GM23338 (cell line): ENCODE measurements around the gene MFGE8. TPM values are rescaled to one million over a fixed set of nuclear protein-coding genes. Genes with fewer than 3 reads are reported as not detected.

ENCODE experiments used
- ATAC-seq: fragments of 200-7000 bp; cut with Tn5 transposase; 3 replicates; pipeline ENCODE4 v1.9.1; 2020
- DNase-seq: peaks from one replicate; pipeline ENCODE4 v3.0.0-alpha.2; 2015; ENCODE audit warnings: low spot score
- H2AFZ ChIP-seq: fragments of 200-600 bp; sonication (generic); 2 replicates; pipeline ENCODE4 v1.8.0; 2016; ENCODE audit warnings: antibody characterized with exemption, mild to moderate bottlenecking, moderate library complexity
- H3F3A ChIP-seq: fragments of 200-600 bp; sonication (generic); replicated peaks from 2 replicates; pipeline ENCODE4 v1.8.0; 2017; ENCODE audit warnings: antibody characterized with exemption, mixed run types, low read depth
- H3K27ac ChIP-seq: fragments of 200-600 bp; sonication (generic); 2 replicates; pipeline ENCODE4 v1.6.1; 2016; ENCODE audit warnings: low read depth
- H3K27me3 ChIP-seq: fragments of 200-600 bp; sonication (generic); 2 replicates; pipeline ENCODE4 v1.8.0; 2016; ENCODE audit warnings: mild to moderate bottlenecking, mixed run types, moderate library complexity; ENCODE audit not compliant: insufficient read depth
- H3K36me3 ChIP-seq: fragments of 200-600 bp; sonication (generic); 2 replicates; pipeline ENCODE4 v1.8.0; 2016; ENCODE audit warnings: mild to moderate bottlenecking; ENCODE audit not compliant: insufficient read depth
- H3K4me1 ChIP-seq: fragments of 200-600 bp; sonication (generic); 2 replicates; pipeline ENCODE4 v1.8.0; 2016; ENCODE audit warnings: mild to moderate bottlenecking, moderate library complexity; ENCODE audit not compliant: insufficient read depth
- H3K4me2 ChIP-seq: fragments of 200-600 bp; sonication (generic); 2 replicates; pipeline ENCODE4 v1.7.1; 2017; ENCODE audit warnings: mixed run types
- H3K4me3 ChIP-seq: fragments of 200-600 bp; sonication (generic); 2 replicates; pipeline ENCODE4 v1.6.1; 2016; ENCODE audit warnings: mixed run types
- H3K79me2 ChIP-seq: fragments of 200-600 bp; sonication (generic); replicated peaks from 2 replicates; pipeline ENCODE4 v1.8.0; 2017; ENCODE audit warnings: mild to moderate bottlenecking; ENCODE audit not compliant: insufficient read depth
- H3K9me2 ChIP-seq: fragments of 200-600 bp; sonication (generic); 2 replicates; pipeline ENCODE4 v1.8.0; 2017; ENCODE audit not compliant: insufficient read depth
- H4K20me1 ChIP-seq: fragments of 200-600 bp; sonication (generic); replicated peaks from 2 replicates; pipeline ENCODE4 v1.8.0; 2017; ENCODE audit warnings: mild to moderate bottlenecking; ENCODE audit not compliant: insufficient read depth
- H3K27ac Mint-ChIP-seq: 2 replicates; pipeline ENCODE4 v1.8.0; 2020; ENCODE audit warnings: inconsistent platforms, mild to moderate bottlenecking, moderate library complexity, mixed read lengths
- H3K27me3 Mint-ChIP-seq: 3 replicates; pipeline ENCODE4 v1.8.0; 2022; ENCODE audit warnings: low read depth, mild to moderate bottlenecking, moderate library complexity, mixed read lengths, inconsistent platforms; ENCODE audit not compliant: insufficient read depth, poor library complexity
- H3K36me3 Mint-ChIP-seq: 3 replicates; pipeline ENCODE4 v1.8.0; 2021; ENCODE audit warnings: low read depth, mild to moderate bottlenecking, inconsistent platforms, moderate library complexity, mixed read lengths
- H3K4me1 Mint-ChIP-seq: 3 replicates; pipeline ENCODE4 v1.8.0; 2020; ENCODE audit warnings: mild to moderate bottlenecking, inconsistent platforms, mixed read lengths
- H3K4me3 Mint-ChIP-seq: 3 replicates; pipeline ENCODE4 v1.8.0; 2021; ENCODE audit warnings: moderate library complexity, mild to moderate bottlenecking, inconsistent platforms, mixed read lengths
- H3K9me3 Mint-ChIP-seq: 3 replicates; pipeline ENCODE4 v1.8.0; 2020; ENCODE audit warnings: moderate library complexity, mild to moderate bottlenecking, inconsistent platforms, mixed read lengths
- CREB1 ChIP-seq: fragments of 250-450 bp; sonication (Bioruptor Pico); IDR thresholded peaks from 2 replicates; pipeline ENCODE4 v1.5.0; 2020; ENCODE audit warnings: low read depth, mild to moderate bottlenecking, moderate library complexity
- CTCF ChIP-seq, 2 experiments: fragments of 200-600 bp in 1 of 2; sonication (generic) in 1 of 2; conservative IDR thresholded peaks; 2 replicates each; pipeline versions ENCODE4 v1.5.1 to v1.6.1; 2016 to 2017; ENCODE audit warnings: antibody characterized with exemption in 2 of 2, low read depth in 2 of 2, mild to moderate bottlenecking in 2 of 2, moderate library complexity in 1 of 2
- ETS1 ChIP-seq: IDR thresholded peaks from 2 replicates; pipeline ENCODE4 v1.6.1; 2016; ENCODE audit warnings: antibody characterized with exemption
- EZH2 ChIP-seq: fragments of 200-600 bp; sonication (generic); IDR thresholded peaks from one replicate; pipeline ENCODE4 v1.8.0; 2017; ENCODE audit warnings: antibody characterized with exemption, mild to moderate bottlenecking, low read depth; ENCODE audit not compliant: unreplicated experiment
- JUNB ChIP-seq: IDR thresholded peaks from one replicate; pipeline ENCODE4 v1.6.1; 2016; ENCODE audit warnings: antibody characterized with exemption; ENCODE audit not compliant: unreplicated experiment
- NANOG ChIP-seq: IDR thresholded peaks from 2 replicates; pipeline ENCODE4 v1.6.1; 2016; ENCODE audit warnings: antibody characterized with exemption, borderline replicate concordance
- POLR2AphosphoS5 ChIP-seq: IDR thresholded peaks from 2 replicates; pipeline ENCODE4 v1.6.1; 2016; ENCODE audit warnings: antibody characterized with exemption, low read depth
- REST ChIP-seq: IDR thresholded peaks from one replicate; pipeline ENCODE4 v1.6.1; 2018; ENCODE audit warnings: antibody characterized with exemption; ENCODE audit not compliant: unreplicated experiment
- ZNF114 ChIP-seq: fragments of 250-450 bp; sonication (Bioruptor Pico); IDR thresholded peaks from 2 replicates; pipeline ENCODE4 v1.5.0; 2020; ENCODE audit warnings: mild to moderate bottlenecking, moderate library complexity
- ZNF331 ChIP-seq: fragments of 250-450 bp; sonication (Bioruptor Pico); IDR thresholded peaks from 2 replicates; pipeline ENCODE4 v1.5.0; 2020; ENCODE audit warnings: low read depth, mild to moderate bottlenecking, moderate library complexity
- polyA plus RNA-seq: library from polyadenylated mRNA; unstranded; fragments of >200 nt; fragmentation: Nextera tagmentation; extraction: Ambion mirVana; gene quantifications from 2 replicates; pipeline ENCODE4 v1.2.1, GENCODE V29; 2016
- total RNA-seq: library from RNA; depleted of rRNA; stranded (reverse); fragments of >200 nt; shearing (Covaris generic); gene quantifications from 2 replicates; pipeline ENCODE4 v1.2.3, GENCODE V29; 2014; rRNA removed

MFGE8 gene
- total and polyA plus RNA-seq, 2 experiments from 2014 or later, result 279 to 671 TPM

- TF ChIP-seq POLR2AphosphoS5 (no peak), EZH2 (no peak), CREB1 (no peak), ZNF331 (CRISPR knock-in tag) (no peak)
Observed at GRCh38 chr15:88852476-88852875, 60.7 kb downstream of the MFGE8 start (continued).

GRCh38 chr15:88849376-88850072 lies 63.7 kb downstream of the MFGE8 start:
- no peaks in the 10 kb centered on the region for H3K9me2 ChIP-seq
- peaks cover 2% of the 10 kb centered on the region; the same call in 2 of the 3 replicates for H3K36me3 Mint-ChIP-seq
- no peaks in the 10 kb centered on the region for H4K20me1 ChIP-seq
- no peak overlapping the region for H2AFZ ChIP-seq
- no peaks in the 10 kb centered on the region for H3K27me3 ChIP-seq
- no peak overlapping the region for H3K27ac ChIP-seq
- ATAC-seq (no peak), DNase-seq (no peak)
- no peak overlapping the region for H3K4me3 Mint-ChIP-seq
- no peaks in the 10 kb centered on the region for H3K4me1 Mint-ChIP-seq
- no peaks in the 10 kb centered on the region for H3F3A ChIP-seq
- no peaks in the 10 kb centered on the region for H3K36me3 ChIP-seq
- H3K4me3 ChIP-seq, result no peak overlapping the region
- peaks cover 10% of the 10 kb centered on the region for H3K9me3 Mint-ChIP-seq
- no peak for TF ChIP-seq EZH2
- TF ChIP-seq ZNF114 (CRISPR knock-in tag), result no peak
- no peak for TF ChIP-seq REST
- no peak for TF ChIP-seq CTCF (conservative IDR thresholded peaks at IDR 0.05; ENCODE audit: low read depth in 2 of 2)
- no peak for TF ChIP-seq JUNB
- no peak for TF ChIP-seq CREB1
- TF ChIP-seq ETS1, result no peak
- no peak for TF ChIP-seq NANOG
- TF ChIP-seq ZNF331 (CRISPR knock-in tag), result no peak
- H3K4me2 ChIP-seq, result no peak overlapping the region
- H3K4me1 ChIP-seq, result no peaks in the 10 kb centered on the region
- H3K27ac Mint-ChIP-seq, result no peak overlapping the region
- no peaks in the 10 kb centered on the region for H3K79me2 ChIP-seq
- peaks cover 1% of the 10 kb centered on the region for H3K27me3 Mint-ChIP-seq

Other genes starting within 250 kb of the MFGE8 start
- 4.5 and 4.9 TPM in 2 replicates for gene ACAN, start 109.9 kb downstream of the MFGE8 start, total RNA-seq
- gene ACAN, start 109.9 kb downstream of the MFGE8 start, polyA plus RNA-seq, result 1.5 and 2.5 TPM in 2 replicates
- gene HAPLN3, start 17.8 kb downstream of the MFGE8 start, total RNA-seq, result 45.2 and 62.6 TPM in 2 replicates
- 21.4 and 22.7 TPM in 2 replicates for gene HAPLN3, start 17.8 kb downstream of the MFGE8 start, polyA plus RNA-seq
- gene ABHD2, start 175.1 kb upstream of the MFGE8 start, total RNA-seq, result 15.2 and 15.7 TPM in 2 replicates
- 5.2 and 5.3 TPM in 2 replicates for gene ABHD2, start 175.1 kb upstream of the MFGE8 start, polyA plus RNA-seq